Hindlimb muscle (tissue), 1 donor: ENCODE data around the gene TIMP2. TPM values are rescaled to one million over a fixed set of nuclear protein-coding genes. Genes with fewer than 3 reads are reported as not detected.

Source experiments
- DNase-seq: peaks from one replicate; pipeline ENCODE4 v3.0.0-alpha.2; 2013
- polyA plus RNA-seq: library from polyadenylated mRNA; unstranded; fragments of 120-200 nt; gene quantifications from one replicate; pipeline ENCODE4 v1.2.1, GENCODE V29; 2013; ENCODE audit not compliant: insufficient read length

The TIMP2 gene
- polyA plus RNA-seq, 1 donor, result 185 TPM

GRCh38 chr17:78862073-78863023 is 62.8 kb downstream of the TIMP2 start:
- no peak for DNase-seq

DNA sequence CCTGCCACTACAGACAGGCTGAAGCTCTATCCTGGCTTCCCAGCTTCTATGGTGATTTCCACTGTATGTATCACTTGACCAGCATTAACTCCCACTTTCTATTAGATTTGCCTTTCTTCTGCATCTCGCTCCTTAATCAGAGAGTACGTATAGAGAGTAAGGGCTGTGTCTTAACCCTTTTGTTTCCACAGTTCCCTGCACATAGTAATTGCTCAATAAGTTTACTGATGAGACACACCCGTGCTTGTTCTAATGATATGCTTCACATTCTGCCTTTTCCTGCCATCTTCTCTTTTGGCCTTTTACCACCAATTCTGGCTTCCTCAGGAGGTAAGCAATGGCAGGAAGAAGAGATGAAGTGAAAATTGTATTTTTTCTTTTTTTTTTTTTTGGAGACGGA is 64.0 kb downstream of the TIMP2 start:
- DNase-seq, result no peak

GRCh38 chr17:78859051-78859450 is 66.1 kb downstream of the TIMP2 start:
- no peak for DNase-seq

GRCh38 chr17:78857266-78857665 is 67.9 kb downstream of the TIMP2 start:
- DNase-seq, result no peak

- no peak for DNase-seq
Observed at GRCh38 chr17:78855561-78856165, 69.5 kb downstream of the TIMP2 start.

DNA sequence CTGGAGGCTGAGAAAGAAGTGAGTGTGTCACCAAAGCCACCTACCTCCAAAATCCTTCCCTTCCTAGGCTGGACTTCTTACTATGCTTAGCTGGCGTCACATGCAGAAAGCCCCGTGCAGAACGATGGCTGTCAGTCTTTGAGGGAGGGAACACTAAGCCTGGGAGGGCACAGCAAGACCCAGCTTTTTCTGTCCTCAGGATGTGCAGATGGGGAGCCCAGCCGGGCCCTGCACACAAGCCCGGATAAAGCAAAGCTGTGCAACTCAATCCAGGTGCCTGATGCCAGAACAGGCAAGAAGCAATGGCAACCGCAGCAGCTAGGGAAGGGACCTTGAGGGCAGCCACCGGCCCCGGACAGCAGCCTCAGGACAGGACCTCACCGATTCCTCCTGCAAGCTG is 70.7 kb downstream of the TIMP2 start:
- no peak for DNase-seq

- no peak for DNase-seq
Observed at GRCh38 chr17:78853926-78854394, 71.2 kb downstream of the TIMP2 start.

DNA sequence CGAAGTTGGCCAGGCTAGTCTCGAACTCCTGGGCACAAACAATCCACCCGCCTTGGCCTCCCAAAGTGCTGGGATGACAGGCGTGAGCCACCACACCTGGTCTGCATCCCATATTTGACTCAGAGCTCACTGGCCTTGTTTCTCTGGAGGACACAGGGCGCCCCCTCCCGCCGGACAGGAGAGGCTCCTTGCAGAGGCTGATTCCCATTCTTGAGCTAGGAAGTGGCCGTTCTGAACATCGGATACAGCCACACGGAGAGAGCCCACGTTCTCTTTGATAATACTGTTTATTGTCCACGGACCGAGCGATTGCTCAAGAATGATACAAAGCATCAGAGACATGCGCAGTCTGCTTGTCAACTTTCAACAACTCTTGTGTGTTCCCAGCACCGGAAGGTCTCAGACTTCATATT is 72.5 kb downstream of the TIMP2 start:
- DNase-seq, result no peak

DNA sequence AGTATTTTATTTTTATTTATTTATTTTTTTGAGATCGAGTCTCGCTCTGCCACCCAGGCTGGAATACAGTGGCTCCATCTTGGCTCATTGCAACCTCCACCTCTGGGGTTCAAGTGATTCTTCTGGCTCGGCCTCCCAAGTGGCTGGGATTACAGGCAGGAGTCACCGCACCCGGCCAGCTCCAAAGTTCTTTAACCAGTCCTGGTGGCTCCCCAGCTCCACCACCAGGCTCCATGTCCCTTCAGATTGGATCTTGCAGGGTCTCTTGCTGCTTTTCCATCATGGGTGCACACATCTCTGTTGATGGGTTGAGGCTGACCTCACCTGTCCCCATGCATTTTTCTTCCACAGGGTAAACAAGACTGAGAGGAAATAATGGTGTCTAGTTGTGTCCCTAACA is 76.2 kb downstream of the TIMP2 start:
- no peak for DNase-seq

GRCh38 chr17:78847052-78847451 is 78.1 kb downstream of the TIMP2 start:
- no peak for DNase-seq

DNA sequence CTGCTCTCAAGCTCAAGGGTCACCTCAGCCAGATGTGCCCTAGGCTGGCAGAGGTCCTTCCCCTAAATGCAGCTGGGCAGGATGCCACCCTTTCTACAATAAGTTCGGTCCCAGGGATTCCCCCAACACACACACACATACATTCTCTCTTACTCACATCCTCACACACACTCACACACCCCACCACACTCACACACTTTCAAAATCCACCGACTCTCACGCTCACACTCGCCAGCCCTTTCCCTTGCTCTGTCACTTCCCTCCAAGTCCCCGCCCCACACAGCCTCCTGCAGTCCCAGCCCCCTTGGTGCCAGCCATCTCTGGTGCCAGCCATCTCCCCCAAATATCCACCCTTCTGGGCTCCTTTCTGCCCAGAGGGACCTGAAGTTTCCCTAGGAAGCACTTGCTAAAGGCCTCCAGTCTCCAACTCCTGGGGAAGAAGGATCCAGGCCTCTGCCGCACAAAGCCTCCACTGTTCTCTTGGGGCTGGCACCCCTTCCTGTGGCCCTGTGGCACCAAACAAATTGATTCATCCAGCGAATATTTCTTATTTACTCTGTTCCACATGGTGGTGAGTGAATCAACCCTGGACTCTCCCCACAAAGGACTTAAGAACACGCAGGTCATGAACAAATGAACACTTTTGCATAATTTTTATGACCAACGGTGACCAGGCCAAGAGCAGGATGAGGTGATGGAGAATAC is 80.7 kb downstream of the TIMP2 start:
- no peak for DNase-seq

DNA sequence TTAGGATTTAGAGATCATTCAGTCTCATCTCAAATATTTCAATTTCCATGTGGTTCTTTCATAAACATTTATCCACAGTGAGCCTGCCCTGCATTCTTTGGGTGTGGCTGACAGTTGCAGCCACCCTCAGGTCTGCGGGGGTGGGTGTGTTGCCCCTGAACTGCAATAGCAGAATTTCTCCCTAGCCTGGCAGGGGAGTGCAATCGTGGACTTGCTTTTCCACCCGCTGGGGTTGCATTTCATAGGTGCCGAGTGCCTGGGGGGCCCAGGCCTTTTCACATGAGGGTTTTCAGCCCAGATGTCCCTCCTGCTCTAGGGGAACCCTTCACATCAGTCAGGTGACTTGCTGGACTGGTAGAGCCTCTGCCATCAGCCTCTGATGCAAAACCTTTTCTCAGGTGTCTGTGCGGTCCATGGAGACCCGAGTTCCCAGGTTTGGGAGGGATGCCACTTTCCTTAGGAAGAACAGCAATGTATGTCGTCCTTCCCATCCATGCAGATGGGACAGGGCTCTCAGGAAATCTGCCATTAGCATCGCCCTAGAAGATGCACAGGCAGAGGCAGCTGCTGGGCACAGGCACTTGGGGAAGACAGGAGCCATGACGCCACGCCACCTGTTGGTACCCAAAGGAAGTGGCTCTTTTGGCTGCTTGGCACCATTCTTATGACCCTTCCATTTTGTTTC is 82.2 kb downstream of the TIMP2 start:
- DNase-seq, result no peak

- DNase-seq, result peak; percentile 99
Observed at GRCh38 chr17:78840780-78841611, 84.2 kb downstream of the TIMP2 start, which contains the start of gene USP36. USP36 (minus strand) TSS chr17:78840814; CDS start chr17:78836363, 4,451 bp downstream.

GRCh38 chr17:78840530-78840779 is 84.7 kb downstream of the TIMP2 start:
- DNase-seq, result no peak

- no peak for DNase-seq
Observed at GRCh38 chr17:78839762-78840529, 85.2 kb downstream of the TIMP2 start.

- no peak for DNase-seq
Observed at GRCh38 chr17:78839235-78839761, 85.9 kb downstream of the TIMP2 start.

DNA sequence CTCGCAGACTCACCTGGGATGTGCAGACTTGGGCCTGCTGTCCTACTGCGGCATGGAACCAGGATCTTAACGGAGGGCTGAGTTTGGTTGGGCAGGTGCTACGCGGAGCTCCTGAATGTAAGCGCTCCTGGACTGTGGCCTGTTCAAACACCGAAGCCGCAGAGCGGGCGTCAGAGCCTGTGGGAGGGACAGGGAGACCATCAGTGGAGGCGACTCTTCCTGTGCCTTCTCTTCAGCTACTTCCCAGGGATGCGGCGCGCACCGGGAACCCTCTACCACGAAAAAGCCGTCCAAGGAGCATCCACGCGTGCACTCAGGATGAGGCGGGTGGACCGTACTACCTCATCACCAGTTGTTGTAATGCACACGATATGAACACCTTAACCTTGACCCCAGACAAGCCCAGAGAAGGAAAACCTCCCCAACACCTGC is 86.6 kb downstream of the TIMP2 start:
- DNase-seq, result no peak

GRCh38 chr17:78836420-78837021 is 88.7 kb downstream of the TIMP2 start:
- no peak for DNase-seq

DNA sequence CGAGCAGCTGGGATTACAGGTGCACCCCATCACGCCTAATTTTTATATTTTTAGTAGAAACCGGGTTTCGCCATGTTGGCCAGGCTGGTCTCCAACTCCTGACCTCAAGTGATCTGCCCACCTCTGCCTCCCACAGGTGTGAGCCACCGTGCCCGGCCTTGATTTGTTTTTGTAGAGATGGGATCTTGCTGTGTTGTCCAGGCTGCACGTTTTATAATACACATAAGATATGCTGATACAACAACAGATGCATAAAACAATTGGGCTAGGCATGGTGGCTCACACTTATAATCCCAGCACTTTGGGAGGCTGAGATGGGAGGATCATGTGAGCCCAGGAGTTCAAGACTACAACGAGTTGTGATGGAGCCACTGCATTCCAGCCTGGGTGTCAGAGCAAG is 90.6 kb downstream of the TIMP2 start:
- no peak for DNase-seq

DNA sequence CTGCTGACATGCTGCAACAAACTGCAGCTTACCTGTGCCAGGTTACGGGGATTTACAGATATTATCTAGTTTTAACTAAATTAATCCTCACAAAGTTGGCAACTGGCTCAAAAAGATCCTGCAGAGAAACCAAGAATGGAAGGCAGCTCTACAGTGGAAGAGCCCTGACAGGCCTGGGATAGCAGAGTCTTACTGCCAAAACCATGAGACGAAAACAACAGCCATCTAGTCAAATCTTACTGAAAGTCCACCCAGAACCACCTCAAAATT is 92.7 kb downstream of the TIMP2 start:
- no peak for DNase-seq
